ENCODE results near the gene PPM1D. TPM values are rescaled to one million over a fixed set of nuclear protein-coding genes. Genes with fewer than 3 reads are reported as not detected.
A peak's percentile ranks its signal among the peaks of the same experiment; 100 is the strongest.
"Not testable (repeated sequence)": the region's sequence is repeated elsewhere in the genome, so short reads cannot be mapped to it uniquely, and the experiment has no call there.

PPM1D gene
- total RNA-seq, 2 experiments from 2014 or later: 17.8 to 18.8 TPM

- DNase-seq: no peak
- no peaks in the 10 kb centered on the region for H3K9me3 Mint-ChIP-seq
- H3K27me3 Mint-ChIP-seq: peaks cover 3% of the 10 kb centered on the region
- no peaks in the 10 kb centered on the region for H3K36me3 Mint-ChIP-seq (ENCODE audit: low read depth)
- peaks cover 7% of the 10 kb centered on the region for H3K4me1 Mint-ChIP-seq
- H3K27ac Mint-ChIP-seq: no peak overlapping the region
- CTCF ChIA-PET: interaction anchor here (1.5 to 3.3 kb wide), 4 partner anchors 13 to 64 kb away, joined by 4 to 14 read pairs (median 6); partner anchors contain the start of gene PPM1D
- POLR2A ChIA-PET: interaction anchor here (3.3 kb wide), 1 partner anchor 21 kb away, joined by 23 read pairs; the partner anchor contains the start of gene PPM1D
- H3K4me3 Mint-ChIP-seq: peak overlapping the region; percentile 58
Measured at GRCh38 chr17:60577147-60577915, 22.7 kb upstream of the PPM1D start.

- H3K36me3 Mint-ChIP-seq (ENCODE audit: low read depth): no peaks in the 10 kb centered on the region
- peaks cover 7% of the 10 kb centered on the region for H3K4me1 Mint-ChIP-seq
- no peak overlapping the region for H3K27ac Mint-ChIP-seq
- H3K27me3 Mint-ChIP-seq: peaks cover 3% of the 10 kb centered on the region
- no peak overlapping the region for H3K4me3 Mint-ChIP-seq
- POLR2A ChIA-PET: interaction anchor here (3.3 kb wide), 1 partner anchor 19 kb away, joined by 23 read pairs; the partner anchor contains the start of gene PPM1D
- H3K9me3 Mint-ChIP-seq: no peaks in the 10 kb centered on the region
- CTCF ChIA-PET: interaction anchor here (1.2 to 3.3 kb wide), 2 partner anchors 9 to 59 kb away, joined by 3 to 14 read pairs; no protein-coding TSS in a partner anchor
- DNase-seq: no peak
Measured at GRCh38 chr17:60579090-60579489, 20.9 kb upstream of the PPM1D start.

- Mint-ChIP-seq H3K27me3 (peaks cover 3% of the 10 kb centered on the region), H3K9me3 (no peaks in the 10 kb centered on the region), H3K4me3 (no peak overlapping the region), H3K27ac (no peak overlapping the region), H3K4me1 (peaks cover 7% of the 10 kb centered on the region), H3K36me3 (ENCODE audit: low read depth) (no peaks in the 10 kb centered on the region)
- no peak for DNase-seq
- ChIA-PET CTCF (interaction anchor here (3.3 kb wide), 1 partner anchor 59 kb away, joined by 14 read pairs; no protein-coding TSS in a partner anchor), POLR2A (no interaction called here)
Measured at GRCh38 chr17:60579551-60579950, 20.4 kb upstream of the PPM1D start.

GRCh38 chr17:60583008-60583407, 17.0 kb upstream of the PPM1D start:
- Mint-ChIP-seq H3K4me3 (no peak overlapping the region), H3K4me1 (no peaks in the 10 kb centered on the region), H3K27me3 (no peaks in the 10 kb centered on the region), H3K27ac (no peak overlapping the region), H3K36me3 (ENCODE audit: low read depth) (no peaks in the 10 kb centered on the region), H3K9me3 (no peaks in the 10 kb centered on the region)
- ChIA-PET POLR2A (no interaction called here), CTCF (interaction anchor here (1.4 kb wide), 1 partner anchor 18 kb away, joined by 5 read pairs; no protein-coding TSS in a partner anchor)
- no peak for DNase-seq

- Mint-ChIP-seq H3K4me1 (no peaks in the 10 kb centered on the region), H3K27ac (no peak overlapping the region), H3K9me3 (no peaks in the 10 kb centered on the region), H3K27me3 (no peaks in the 10 kb centered on the region), H3K4me3 (no peak overlapping the region), H3K36me3 (ENCODE audit: low read depth) (no peaks in the 10 kb centered on the region)
- ChIA-PET POLR2A (interaction anchor here (1.5 kb wide), 1 partner anchor 13 kb away, joined by 6 read pairs; the partner anchor contains the start of gene PPM1D), CTCF (interaction anchor here (0.5 kb wide), 1 partner anchor 64 kb away, joined by 3 read pairs; no protein-coding TSS in a partner anchor)
- no peak for DNase-seq
Measured at GRCh38 chr17:60585887-60586286, 14.1 kb upstream of the PPM1D start.

GRCh38 chr17:60586288-60586974, 13.6 kb upstream of the PPM1D start:
- no peak overlapping the region for H3K27ac Mint-ChIP-seq
- DNase-seq: no peak
- POLR2A ChIA-PET: interaction anchor here (1.5 kb wide), 1 partner anchor 13 kb away, joined by 6 read pairs; the partner anchor contains the start of gene PPM1D

GRCh38 chr17:60590070-60590469, 9.9 kb upstream of the PPM1D start:
- Mint-ChIP-seq H3K4me3 (no peak overlapping the region), H3K9me3 (no peaks in the 10 kb centered on the region)
- CTCF ChIA-PET: interaction anchor here (1.1 kb wide), 1 partner anchor 20 kb away, joined by 3 read pairs; no protein-coding TSS in a partner anchor

More at GRCh38 chr17:60586288-60586974, 13.6 kb upstream of the PPM1D start:
- no peaks in the 10 kb centered on the region for H3K36me3 Mint-ChIP-seq (ENCODE audit: low read depth)
- CTCF ChIA-PET: interaction anchor here (0.5 kb wide), 1 partner anchor 65 kb away, joined by 3 read pairs; no protein-coding TSS in a partner anchor
- H3K4me3 Mint-ChIP-seq: no peak overlapping the region
- H3K27me3 Mint-ChIP-seq: peaks cover 4% of the 10 kb centered on the region
- no peaks in the 10 kb centered on the region for H3K9me3 Mint-ChIP-seq
- no peaks in the 10 kb centered on the region for H3K4me1 Mint-ChIP-seq

GRCh38 chr17:60592750-60593149, 7.2 kb upstream of the PPM1D start:
- no peak overlapping the region for H3K27ac Mint-ChIP-seq
- peaks cover 4% of the 10 kb centered on the region for H3K27me3 Mint-ChIP-seq
- no peak for DNase-seq
- no peaks in the 10 kb centered on the region for H3K9me3 Mint-ChIP-seq
- POLR2A ChIA-PET: no interaction called here
- CTCF ChIA-PET: interaction anchor here (1.2 kb wide), 1 partner anchor 46 kb away, joined by 3 read pairs; no protein-coding TSS in a partner anchor
- H3K36me3 Mint-ChIP-seq (ENCODE audit: low read depth): no peaks in the 10 kb centered on the region
- peaks cover 2% of the 10 kb centered on the region for H3K4me1 Mint-ChIP-seq
- no peak overlapping the region for H3K4me3 Mint-ChIP-seq

More at GRCh38 chr17:60590070-60590469, 9.9 kb upstream of the PPM1D start:
- Mint-ChIP-seq H3K36me3 (ENCODE audit: low read depth) (no peaks in the 10 kb centered on the region), H3K27ac (no peak overlapping the region), H3K4me1 (no peaks in the 10 kb centered on the region), H3K27me3 (peaks cover 4% of the 10 kb centered on the region)
- no peak for DNase-seq
- POLR2A ChIA-PET: interaction anchor here (2.7 kb wide), 1 partner anchor 10 kb away, joined by 27 read pairs; the partner anchor contains the start of gene PPM1D

GRCh38 chr17:60593441-60594036, 6.5 kb upstream of the PPM1D start:
- H3K9me3 Mint-ChIP-seq; H3K4me3 Mint-ChIP-seq; DNase-seq; H3K4me1 Mint-ChIP-seq; POLR2A ChIA-PET; H3K27ac Mint-ChIP-seq; H3K36me3 Mint-ChIP-seq (ENCODE audit: low read depth); H3K27me3 Mint-ChIP-seq: not testable (repeated sequence)
- CTCF ChIA-PET: interaction anchor here (0.6 to 1.2 kb wide), 2 partner anchors 45 to 1460 kb away, joined by 3 read pairs; no protein-coding TSS in a partner anchor

GRCh38 chr17:60594170-60594569, 5.8 kb upstream of the PPM1D start:
- H3K9me3 Mint-ChIP-seq: not testable (repeated sequence)

GRCh38 chr17:60594734-60595133, 5.3 kb upstream of the PPM1D start:
- peaks cover 20% of the 10 kb centered on the region for H3K4me1 Mint-ChIP-seq
- H3K9me3 Mint-ChIP-seq: no peaks in the 10 kb centered on the region
- DNase-seq: no peak
- no peak overlapping the region for H3K27ac Mint-ChIP-seq
- H3K27me3 Mint-ChIP-seq: peaks cover 4% of the 10 kb centered on the region
- no peak overlapping the region for H3K4me3 Mint-ChIP-seq
- ChIA-PET CTCF (interaction anchor here (0.7 to 1.0 kb wide), 2 partner anchors 46 to 462 kb away, joined by 3 to 4 read pairs; no protein-coding TSS in a partner anchor), POLR2A (no interaction called here)
- H3K36me3 Mint-ChIP-seq (ENCODE audit: low read depth): no peaks in the 10 kb centered on the region

More at GRCh38 chr17:60594170-60594569, 5.8 kb upstream of the PPM1D start:
- H3K4me3 Mint-ChIP-seq; H3K27ac Mint-ChIP-seq; H3K36me3 Mint-ChIP-seq (ENCODE audit: low read depth); DNase-seq; H3K27me3 Mint-ChIP-seq; POLR2A ChIA-PET: not testable (repeated sequence)
- peaks cover 14% of the 10 kb centered on the region for H3K4me1 Mint-ChIP-seq
- CTCF ChIA-PET: interaction anchor here (0.6 kb wide), 1 partner anchor 1460 kb away, joined by 3 read pairs; no protein-coding TSS in a partner anchor

GRCh38 chr17:60597297-60597696, 2.7 kb upstream of the PPM1D start:
- H3K27ac Mint-ChIP-seq: no peak overlapping the region

More at GRCh38 chr17:60597297-60597696, 2.7 kb upstream of the PPM1D start:
- H3K9me3 Mint-ChIP-seq: no peaks in the 10 kb centered on the region
- H3K27me3 Mint-ChIP-seq: no peaks in the 10 kb centered on the region
- POLR2A ChIA-PET: interaction anchor here (4.3 kb wide), 1 partner anchor 20 kb away, joined by 23 read pairs; no protein-coding TSS in a partner anchor
- CTCF ChIA-PET: interaction anchor here (0.7 kb wide), 1 partner anchor 463 kb away, joined by 3 read pairs; no protein-coding TSS in a partner anchor
- peaks cover 26% of the 10 kb centered on the region for H3K4me1 Mint-ChIP-seq
- H3K36me3 Mint-ChIP-seq (ENCODE audit: low read depth): peaks cover 2% of the 10 kb centered on the region
- no peak overlapping the region for H3K4me3 Mint-ChIP-seq
- no peak for DNase-seq

Measured in activated CD4-positive, alpha-beta memory T cell treated with anti-CD3 and anti-CD28 coated beads, Interleukin-2, amount 10 ng/mL, durations not matched to agents 7 days and 5 days (primary cell).